Measurements from ENCODE around the gene AP3S2. TPM values are rescaled to one million over a fixed set of nuclear protein-coding genes. Genes with fewer than 3 reads are reported as not detected.

AP3S2 gene
- total RNA-seq, 2 donors from 2014 or later: 33.0 to 35.6 TPM

Small RNA genes lying within 50 kb of the gene (microRNA-seq; reads per million reads assigned to microRNA genes)
- gene MIR5009: 0 to 0.27 reads per million in 2 donors
- 0 reads per million in 2 donors for gene MIR5094

Other genes with a start within 250 kb of the AP3S2 start
- gene KIF7, start 238.5 kb downstream of the AP3S2 start, total RNA-seq: 1 to 10 TPM; 2.4 to 4.8 TPM
- gene PLIN1, start 214.6 kb downstream of the AP3S2 start, total RNA-seq: 100 to 1,000 TPM; 140 to 245 TPM
- gene PEX11A, start 203.2 kb downstream of the AP3S2 start, total RNA-seq: 10 to 100 TPM; 11.1 to 18.3 TPM
- not detected for gene WDR93, start 203.2 kb downstream of the AP3S2 start, total RNA-seq
- 10 to 100 TPM in 1 of 2 donors, 1 to 10 TPM in 1; 4.7 to 10.5 TPM for gene MESP1, start 142.7 kb downstream of the AP3S2 start, total RNA-seq
- under 1 TPM; 0.16 to 0.56 TPM for gene MESP2, start 117.7 kb downstream of the AP3S2 start, total RNA-seq
- 10 to 100 TPM in 1 of 2 donors, 1 to 10 TPM in 1; 5.6 to 21.0 TPM for gene ANPEP, start 79.1 kb downstream of the AP3S2 start, total RNA-seq
- 10 to 100 TPM; 10.2 to 13.4 TPM for gene ARPIN, start 19.0 kb upstream of the AP3S2 start, total RNA-seq
- gene ZNF710, start 107.3 kb upstream of the AP3S2 start, total RNA-seq: 1 to 10 TPM; 6.7 to 7.0 TPM
- gene IDH2, start 208.5 kb upstream of the AP3S2 start, total RNA-seq: 100 to 1,000 TPM; 242 to 257 TPM

All from left cardiac atrium (tissue), 2 donors.